Limb (tissue), 2 donors: Measurements from ENCODE around the gene ACOX1.
A peak's percentile ranks its signal among the peaks of the same experiment; 100 is the strongest.

Experiments
- DNase-seq, 2 donors: peaks; one replicate each; pipeline ENCODE4 v3.0.0-alpha.2; 2016; ENCODE audit errors: extremely low spot score in 2 of 2

The ACOX1 gene

DNA sequence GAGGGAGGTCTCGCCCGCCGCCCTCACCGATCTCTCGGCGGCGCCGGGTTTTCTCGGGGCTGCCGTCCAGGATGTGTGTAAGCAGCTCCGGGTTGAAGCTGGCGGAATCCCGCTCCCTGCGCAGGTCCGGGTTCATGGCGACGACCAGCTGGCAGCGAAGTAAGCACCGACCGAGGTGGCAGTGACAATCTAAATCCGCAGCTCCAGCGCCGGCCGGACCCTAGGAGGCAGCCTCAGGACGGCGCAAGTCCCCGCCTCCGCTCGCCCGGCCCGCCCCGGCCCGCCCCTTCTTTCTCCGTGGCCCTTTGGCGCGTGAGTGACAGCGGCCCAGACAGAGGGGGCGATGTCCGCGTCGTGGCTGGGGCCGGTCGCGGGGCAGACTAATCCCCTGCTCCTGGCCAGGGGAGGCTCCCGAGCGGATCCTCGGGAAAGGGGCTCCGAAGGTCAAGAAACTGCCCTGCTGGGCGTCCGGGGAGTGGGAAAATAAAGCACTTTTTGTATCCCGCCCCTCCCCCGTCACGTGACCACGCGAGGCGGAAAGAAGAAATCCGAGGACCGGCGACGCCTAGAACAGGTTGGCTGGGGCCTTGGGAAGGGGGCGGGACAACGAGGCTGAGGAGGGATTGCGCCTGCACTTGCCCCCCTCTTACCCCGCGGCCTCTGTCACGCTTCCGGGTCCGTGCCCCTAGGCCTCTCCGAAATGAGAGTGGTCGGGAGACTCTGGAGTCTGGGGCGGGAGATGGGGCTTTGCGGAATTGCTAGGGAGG lies at the start of gene ACOX1, which contains the start of gene TEN1:
Gene ACOX1, minus strand, starts transcription at position 229 of the 767 bp plus-strand sequence. Its CDS starts 93 bp downstream, at position 136.
Gene TEN1, plus strand, starts transcription at position 303 of the 767 bp plus-strand sequence. CDS start 6,953 bp downstream, outside the sequence.
- DNase-seq: peak; percentile 97 to 98

DNA sequence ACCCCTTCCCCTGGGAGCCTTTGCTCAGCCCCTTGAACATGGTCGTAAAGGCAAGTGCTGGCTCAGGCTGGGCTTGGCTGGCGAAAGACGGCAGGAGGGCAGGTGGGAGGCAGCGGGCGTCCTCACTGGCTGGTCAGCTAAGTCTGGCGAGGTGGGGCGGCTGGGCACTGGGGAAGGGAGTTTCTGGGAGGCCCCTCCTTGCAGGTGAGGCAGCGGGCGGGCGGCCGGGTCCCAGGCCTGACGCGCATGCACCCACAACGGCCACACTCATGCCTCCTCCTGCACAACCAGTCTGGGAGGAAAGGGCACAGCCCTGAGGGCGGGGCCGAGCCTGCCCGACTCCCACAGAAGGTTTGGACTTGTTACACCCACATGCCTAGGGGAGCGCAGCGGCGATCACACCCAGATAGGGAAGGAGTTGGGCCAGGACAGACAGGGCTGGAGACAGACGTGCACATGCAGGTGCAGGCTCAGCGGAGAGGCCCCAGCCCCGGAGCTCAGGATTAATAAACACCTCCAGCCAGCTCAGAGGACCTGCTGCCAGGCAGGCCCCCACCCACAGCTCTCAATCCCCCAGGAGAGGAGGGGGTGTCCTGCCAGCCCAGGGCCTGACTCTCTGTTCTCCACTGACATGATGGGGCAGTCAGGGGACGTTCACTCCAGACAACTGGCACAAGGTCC lies 48.3 kb upstream of the ACOX1 start, which contains the start of gene EVPL:
Gene EVPL, minus strand, starts transcription at position 148 of the 681 bp plus-strand sequence. Its CDS starts 108 bp downstream, at position 40.
- DNase-seq: no peak

DNA sequence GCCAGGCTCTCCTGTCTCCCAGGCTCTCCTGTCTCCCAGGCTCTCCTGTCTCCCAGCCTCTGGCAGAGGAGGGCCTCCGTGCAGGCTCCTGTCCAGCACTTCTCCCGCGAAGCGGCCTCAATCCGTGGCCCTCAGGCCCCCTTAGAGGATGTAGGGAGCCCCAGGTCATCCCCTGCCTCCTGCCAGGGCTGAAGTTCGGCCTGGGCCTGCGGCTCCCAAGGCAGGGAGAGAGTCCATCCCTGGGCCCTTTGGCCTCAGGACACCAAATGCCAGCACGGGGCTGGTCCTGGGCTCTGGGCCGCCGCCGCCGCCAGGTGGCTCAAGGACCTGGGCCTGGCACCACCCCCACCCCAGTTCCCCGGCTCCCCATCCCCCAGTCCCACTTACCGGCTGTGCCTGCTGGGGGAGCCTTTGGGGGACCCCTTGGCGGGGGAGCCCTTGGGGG lies 47.8 kb upstream of the ACOX1 start:
- no peak for DNase-seq

DNA sequence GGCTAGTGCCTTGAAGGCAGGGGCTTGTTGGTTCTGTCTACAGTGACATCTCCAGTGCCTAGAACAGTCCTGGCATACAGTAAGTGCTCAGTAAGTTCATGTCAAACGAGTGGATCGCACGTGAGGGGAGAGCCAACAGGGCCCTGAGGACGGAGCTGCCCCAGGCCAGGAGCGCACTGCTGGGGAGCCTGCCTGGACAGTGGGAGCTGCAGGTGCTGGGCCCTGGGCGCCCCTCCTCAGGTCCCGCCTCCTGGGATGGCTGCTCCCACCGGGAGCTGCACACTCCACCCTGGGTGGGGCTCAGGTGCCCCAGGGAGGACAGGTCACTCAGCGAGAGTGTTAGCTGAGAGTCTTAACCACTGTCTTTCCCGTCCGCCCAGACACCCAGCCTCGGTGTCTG lies 46.3 kb upstream of the ACOX1 start:
- DNase-seq: no peak

DNA sequence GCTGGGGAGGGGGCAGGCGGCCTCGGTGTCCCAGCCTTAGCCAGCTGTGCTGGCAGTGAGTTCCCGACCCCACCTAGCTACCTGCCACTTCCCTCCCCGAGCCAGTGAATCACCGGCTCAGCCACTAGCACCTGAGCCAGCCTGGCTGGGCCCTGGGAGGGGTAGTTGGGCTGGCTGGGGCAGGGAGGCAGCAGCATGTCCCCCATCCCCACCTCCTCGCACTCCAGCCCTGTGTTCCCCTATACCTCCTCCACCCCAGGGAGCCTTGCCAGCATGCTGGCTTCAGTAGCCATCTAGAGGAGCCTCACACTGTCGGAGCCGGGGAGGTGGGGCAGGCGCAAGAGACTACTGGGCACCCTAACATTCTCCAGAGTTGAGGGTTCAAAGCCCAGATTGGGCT lies 45.4 kb upstream of the ACOX1 start:
- no peak for DNase-seq

DNA sequence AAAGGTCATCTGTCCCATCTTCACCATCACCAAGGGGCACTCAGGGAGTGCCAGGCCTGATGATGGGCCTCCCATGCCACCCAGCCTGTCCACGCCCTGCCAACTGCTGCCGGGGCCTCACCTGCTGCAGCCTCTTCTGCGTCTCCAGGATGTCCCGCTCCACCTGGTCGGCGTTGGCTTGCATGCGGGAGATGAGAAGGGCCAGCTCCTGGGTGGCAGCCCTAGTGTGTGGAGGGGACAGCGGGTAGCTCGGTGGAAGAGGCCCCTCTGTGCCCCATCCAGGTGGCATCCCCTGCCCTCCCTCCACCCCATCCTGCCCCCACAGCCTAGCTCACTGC lies 44.9 kb upstream of the ACOX1 start:
- no peak for DNase-seq

DNA sequence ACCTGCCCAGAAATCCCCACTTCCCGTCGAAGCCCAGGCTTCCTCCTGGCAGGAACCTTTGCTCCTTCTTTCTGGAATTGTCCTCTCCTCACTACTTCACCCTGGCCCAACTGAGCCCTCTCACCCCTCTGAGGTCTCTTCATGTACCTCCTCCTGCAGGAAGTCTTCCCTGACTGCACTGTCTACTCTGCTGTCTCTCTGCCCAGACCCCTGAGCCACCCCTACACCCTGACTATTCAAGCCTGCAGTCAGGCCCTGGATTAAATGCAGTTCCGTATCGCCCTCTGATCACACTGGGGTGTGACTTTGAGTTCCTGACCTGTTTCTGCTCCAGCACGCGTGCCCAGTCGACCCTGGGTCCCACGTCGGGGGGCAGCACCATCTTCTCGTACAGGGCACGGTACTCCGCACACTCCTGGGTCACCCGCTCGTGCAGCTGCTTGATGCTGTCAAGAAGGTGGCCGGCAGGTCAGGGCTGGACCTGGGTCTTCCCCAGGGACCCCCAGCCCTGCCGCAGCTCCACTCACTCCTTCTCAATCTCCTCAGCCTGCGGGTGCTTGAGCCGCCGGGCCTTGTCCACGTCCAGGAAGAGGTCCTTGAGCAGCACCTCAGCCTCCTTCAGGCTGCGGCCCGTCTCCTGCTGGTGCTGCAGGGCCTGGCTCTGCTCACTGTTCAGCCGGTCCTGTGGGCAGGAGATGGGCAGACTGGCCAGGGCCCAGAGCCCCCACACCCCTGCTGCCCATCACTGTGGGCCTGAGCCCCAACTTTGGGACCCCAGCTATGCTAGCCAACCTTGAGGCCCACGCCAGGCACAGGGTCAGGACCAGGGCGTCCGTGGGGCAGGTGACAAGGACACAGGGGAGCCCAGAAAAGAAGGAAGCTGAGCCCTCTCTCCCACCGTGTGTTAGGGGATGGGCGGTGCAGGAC lies 44.3 kb upstream of the ACOX1 start:
- no peak for DNase-seq

DNA sequence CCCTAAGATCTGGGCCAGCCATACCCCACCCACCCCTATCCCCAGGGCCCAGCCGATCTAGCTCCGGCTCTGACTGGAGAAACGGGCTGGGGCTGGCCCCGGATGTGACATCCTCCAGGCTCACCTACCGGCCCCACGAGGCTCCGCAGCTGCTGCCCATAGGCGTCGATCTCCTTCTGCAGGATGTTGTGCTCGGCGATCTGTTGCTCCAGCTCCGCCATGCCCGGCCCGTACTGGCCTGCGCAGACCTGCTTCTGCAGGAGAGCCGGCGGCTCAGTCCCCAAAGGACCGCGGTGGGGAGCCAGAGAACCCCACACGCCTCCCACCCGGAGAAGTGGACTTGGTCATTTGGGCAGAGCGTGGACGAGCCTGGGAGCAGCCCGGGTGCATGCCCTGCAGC lies 43.3 kb upstream of the ACOX1 start:
- no peak for DNase-seq

DNA sequence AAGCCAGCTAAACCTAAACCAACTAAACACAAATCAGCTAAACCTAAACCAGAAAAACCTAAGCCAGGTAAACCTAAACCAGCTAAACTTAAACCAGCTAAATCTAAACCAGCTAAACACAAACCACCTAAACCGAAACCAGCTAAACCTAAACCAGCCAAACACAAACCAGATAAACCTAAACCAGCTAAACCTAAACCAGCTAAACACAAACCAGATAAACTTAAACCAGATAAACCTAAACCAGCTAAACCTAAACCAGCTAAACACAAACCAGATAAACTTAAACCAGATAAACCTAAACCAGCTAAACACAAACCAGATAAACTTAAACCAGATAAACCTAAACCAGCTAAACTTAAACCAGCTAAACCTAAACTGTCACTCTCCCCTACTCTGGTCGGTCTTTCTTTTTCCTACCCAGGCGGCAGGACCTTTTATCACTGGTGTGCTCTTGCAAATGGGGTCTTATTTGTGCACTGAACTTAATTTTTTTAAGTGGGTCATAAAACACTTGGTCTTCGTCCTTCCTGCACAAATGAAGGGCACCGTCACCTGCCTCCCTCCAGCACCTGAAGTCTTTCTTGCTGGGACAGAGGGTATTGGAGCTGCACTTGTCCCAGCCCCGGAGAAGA lies 41.0 kb upstream of the ACOX1 start:
- DNase-seq: no peak

DNA sequence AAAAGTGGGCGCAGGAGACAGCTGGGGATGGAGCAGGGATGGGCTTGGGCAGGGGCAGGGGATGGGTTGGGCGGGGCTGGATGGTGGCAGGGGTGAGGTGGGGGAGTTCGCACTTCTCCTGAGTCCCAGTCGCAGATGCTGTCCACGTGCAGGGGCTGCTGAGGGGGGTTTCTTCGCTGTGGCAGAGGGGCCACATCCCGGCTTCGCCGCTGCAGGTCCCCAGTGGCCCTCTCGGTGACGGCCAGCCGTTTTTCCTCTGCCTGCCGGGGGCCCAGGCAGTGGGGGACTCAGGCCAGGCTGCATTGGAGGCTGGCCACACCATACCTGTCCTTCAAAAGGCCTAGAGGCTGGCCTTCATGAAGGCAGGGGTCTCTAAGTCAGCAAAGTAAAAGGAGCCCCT lies 39.8 kb upstream of the ACOX1 start:
- DNase-seq: no peak

DNA sequence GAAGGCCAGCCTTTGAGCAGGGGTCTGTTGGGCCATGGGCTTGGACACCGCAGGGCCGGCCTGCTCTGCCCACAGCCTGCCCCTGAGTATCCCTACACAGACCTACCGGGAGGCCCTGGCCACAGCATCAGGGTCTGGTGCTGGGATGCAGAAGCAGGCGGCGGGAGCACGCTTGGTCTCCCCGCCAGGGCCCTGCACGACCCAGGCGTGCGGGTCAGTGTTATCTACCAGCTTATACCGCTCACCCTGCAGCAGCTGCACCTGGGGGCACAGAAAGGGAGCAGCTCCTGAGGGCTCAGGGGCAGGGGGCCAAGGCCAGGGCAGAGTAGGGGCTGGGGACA lies 39.3 kb upstream of the ACOX1 start:
- no peak for DNase-seq

DNA sequence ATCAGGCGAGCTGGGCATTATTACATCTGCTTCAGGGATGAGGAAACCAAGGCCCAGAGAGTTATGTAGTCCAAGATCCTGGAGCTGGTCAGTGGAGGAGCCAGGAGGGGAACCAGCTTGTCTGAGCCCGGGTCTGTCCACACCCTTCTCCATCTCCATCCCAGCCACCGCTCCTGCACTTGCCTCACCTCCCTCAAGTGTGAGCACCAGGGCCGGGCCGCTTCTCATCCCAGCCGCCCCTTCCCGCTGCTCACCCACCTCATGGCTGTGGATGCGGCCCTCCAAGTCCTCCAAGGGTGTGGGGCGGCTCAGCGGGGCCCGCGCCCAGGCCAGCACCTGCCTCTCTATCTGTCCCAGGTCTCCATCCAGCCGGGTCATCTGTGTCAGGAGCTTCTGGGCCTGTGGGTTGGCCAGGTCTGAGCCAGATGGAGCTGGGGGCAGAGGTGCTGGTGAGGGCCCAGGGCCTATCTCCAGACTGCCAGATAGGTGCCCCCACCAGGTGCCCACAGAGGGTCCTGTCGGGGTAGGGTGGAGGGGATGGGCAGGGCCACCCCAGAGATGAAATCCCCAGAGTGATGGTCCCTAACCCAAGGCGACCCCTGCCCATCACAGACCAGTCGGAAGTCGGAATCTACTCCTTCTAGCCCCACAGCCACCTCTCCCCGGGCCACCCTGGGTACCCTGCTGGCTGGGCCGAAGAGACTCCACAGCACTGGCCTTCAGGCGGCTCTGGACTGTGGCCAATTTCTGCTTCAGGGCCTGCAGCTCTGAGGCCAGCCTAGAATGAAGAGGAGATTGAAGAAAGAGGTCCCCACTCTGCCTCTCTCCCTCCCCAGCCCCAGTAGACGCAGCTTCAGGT lies 38.7 kb upstream of the ACOX1 start:
- no peak for DNase-seq

DNA sequence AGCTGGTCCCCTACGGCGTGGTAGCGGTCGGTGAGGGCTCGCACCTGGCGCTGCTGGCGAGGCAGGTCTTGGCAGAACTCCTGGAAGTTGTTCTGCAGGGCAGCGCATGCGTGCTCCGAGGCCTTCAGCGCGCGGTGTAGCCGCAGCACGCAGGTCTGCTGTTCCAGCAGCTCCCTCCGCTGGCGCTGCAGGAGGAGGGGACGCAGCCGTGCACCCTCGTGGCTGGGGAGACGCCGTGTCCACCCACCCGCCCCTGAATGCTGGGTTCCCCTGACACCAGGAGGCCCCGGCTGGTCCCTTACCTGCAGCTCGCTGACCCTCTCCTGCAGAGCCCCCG lies 35.9 kb upstream of the ACOX1 start:
- DNase-seq: no peak

DNA sequence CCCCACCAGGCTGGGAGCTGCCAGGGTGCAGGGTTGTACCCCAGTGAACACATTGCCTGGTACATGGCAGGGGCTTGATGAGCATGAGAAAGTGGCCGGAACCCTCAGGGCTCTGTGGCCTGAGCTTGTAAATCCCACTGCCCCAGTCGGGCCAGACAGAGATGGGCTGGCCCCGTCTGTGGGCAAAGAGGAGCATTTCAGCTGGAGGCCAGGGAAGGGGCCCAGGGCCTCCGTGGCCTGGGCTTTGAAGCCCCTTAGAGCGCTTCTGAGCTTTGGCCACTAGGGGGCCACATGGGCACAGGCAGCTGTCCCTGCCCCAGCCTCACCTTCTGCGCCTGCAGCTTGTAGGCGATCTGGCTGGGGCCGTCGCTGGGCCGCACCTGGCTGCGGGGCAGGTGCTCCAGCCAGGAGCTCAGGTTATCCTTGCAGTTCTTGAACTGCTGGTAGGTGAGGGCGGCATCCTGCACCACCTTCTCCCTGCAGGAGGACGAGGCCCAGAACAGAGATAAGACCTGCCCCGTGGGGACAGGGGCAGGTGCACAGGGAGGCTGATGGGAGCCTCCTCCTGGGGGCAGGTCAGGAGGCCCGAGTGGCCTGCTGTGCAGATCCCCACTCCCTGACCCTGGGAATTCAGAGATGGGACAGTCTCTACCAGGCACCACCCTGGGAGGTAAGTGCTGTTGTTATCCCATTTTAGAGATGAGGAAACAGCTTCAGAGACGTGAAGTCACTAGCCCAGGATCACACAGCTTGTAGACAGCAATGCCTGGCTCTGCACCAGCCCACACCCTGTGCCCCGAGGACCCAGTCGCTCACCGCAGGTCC lies 35.3 kb upstream of the ACOX1 start:
- DNase-seq: peak; percentile 30 to 83

DNA sequence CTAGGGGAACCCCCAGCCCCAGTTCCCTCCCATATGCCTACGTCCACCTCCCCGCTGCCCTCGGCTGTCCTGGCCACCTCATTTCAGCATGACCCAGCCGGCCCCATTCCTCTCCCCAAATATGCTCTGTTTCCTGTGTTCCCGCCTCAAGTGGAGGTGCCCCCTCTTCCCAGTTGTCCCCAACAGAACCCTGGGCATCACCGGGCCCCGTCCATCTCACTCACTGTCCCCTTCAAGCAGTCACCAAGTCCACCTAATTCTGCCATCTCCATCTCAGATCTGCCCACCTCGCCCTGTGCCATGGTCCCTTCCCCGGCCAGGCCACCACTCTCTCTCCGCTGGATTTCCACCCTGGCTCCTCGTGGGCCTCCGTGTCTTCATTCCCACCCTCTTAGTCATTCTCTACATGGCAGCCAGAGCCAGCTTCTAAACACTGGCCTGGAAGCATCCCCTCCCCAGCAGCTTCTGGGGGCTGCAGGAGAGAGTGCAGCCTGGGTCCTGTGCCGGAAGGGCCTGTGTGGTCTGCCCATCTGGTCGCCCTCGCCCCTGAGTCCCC lies 34.5 kb upstream of the ACOX1 start:
- no peak for DNase-seq

DNA sequence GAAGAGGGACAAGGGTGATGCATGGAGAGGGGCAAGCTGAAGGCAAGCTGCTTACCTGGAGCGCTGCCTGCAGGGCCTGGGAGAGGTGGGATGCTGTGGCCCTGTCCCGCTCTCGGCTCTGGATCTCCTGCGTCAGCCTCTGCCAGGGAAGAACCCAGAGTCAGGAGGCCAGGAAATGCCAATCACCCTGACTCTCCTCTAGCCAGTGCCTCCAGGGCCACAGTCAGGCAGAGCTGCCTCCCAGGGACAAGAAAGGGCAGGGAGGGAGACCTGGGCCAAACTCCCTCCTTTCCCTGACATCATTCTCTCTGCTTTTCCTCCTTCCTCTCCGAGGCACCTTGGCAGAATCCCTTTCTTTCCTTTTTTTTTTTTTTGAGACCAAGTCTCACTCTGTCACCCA lies 33.0 kb upstream of the ACOX1 start:
- DNase-seq: no peak

DNA sequence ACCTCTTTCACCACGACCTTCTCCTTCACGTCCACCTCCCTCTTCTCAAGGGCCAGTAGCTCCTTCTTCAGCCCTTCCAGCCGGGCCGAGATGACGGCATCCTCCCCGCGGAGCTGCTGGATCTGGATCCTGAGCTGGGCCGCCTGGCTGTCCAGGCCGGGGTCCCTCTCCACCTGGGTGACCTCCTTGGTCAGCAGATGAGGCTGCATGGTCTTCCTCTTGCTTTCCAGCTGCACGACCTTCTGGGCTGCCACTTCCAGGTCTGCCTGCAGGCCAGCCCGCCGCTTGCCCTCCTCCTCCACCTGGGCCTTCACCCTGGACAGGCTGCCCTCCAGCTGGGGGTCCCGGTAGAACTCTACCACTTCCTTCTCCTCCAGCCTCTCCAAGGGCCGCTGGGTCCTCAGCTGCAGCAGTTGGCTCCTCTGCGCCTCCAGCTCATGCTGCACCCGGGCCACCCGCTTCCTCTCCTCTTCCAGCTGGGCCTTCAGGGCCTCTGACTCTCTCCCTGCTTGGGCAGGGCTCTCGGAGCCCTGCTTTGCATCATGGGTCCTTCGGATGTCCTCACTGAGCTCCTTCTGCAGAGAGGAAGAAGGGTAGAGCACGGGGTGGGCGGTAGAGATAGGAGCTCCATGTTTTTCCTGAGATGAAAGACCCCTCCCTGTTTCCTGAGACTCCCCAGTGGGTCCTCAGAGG lies 31.1 kb upstream of the ACOX1 start:
- DNase-seq: no peak

DNA sequence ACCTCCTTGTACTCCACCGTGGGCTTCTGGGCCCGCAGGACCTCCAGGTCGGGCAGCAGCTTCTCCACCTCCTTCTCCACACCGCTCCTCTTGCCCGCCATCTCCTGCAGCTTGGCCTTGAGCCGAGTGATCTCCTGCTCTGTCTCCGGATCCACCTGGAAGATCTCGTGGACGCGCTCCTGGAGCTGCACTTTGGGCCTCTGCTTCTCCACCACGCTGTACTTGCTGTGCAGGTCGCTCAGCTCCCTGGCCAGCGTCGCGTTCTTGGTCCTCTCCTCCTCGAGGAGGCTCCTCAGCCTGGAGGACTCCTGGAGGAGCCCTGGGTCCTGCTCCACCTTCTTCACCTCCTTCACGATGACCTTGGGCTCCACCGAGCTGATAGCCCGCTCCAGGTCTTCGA lies 30.5 kb upstream of the ACOX1 start:
- no peak for DNase-seq
